Iris pigment epithelial cell (primary cell): ENCODE data around the gene RUSF1.

Experiments
- DNase-seq: peaks from one replicate; pipeline ENCODE4 v3.0.0-alpha.2; 2011; ENCODE audit warnings: low read depth

Gene RUSF1

GRCh38 chr16:31471241-31471874 is 36.8 kb downstream of the RUSF1 start:
- no peak for DNase-seq

DNA sequence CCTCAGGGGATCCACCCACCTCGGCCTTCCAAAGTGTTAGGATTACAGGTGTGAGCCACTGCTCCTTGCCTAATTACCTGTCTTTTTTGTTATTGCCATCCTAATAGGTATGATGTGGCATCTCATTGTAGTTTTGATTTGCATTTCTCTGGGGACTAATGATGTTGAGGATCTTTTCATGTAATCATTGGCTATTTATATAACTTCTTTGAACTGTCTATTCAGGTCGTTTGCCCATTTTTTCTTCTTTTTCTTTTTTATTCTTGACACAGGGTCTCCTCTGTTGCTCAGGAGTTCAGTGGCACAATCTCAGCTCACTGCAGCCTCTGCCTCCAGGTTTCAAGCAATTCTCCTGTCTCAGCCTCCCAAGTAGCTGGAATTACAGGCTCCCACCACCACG is 37.6 kb downstream of the RUSF1 start:
- DNase-seq, result no peak

DNA sequence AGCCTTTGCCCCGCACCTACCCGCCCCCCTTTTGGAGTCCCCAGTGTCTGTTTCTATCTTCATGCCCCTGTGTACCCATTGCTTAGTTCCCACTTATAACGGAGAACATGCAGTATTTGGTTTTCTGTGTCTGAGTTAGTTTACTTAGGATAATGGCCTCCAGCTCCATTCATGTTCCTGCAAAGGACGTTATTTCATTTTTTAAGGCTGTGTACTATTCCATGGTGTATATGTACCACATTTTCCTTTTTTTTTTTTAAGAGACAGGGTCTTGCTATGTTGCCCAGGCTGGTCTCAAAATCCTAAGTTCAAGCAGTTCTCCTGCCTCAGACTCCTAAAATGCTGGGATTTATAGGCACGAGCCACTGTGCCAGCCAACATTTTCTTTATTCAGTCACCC is 40.3 kb downstream of the RUSF1 start:
- no peak for DNase-seq

DNA sequence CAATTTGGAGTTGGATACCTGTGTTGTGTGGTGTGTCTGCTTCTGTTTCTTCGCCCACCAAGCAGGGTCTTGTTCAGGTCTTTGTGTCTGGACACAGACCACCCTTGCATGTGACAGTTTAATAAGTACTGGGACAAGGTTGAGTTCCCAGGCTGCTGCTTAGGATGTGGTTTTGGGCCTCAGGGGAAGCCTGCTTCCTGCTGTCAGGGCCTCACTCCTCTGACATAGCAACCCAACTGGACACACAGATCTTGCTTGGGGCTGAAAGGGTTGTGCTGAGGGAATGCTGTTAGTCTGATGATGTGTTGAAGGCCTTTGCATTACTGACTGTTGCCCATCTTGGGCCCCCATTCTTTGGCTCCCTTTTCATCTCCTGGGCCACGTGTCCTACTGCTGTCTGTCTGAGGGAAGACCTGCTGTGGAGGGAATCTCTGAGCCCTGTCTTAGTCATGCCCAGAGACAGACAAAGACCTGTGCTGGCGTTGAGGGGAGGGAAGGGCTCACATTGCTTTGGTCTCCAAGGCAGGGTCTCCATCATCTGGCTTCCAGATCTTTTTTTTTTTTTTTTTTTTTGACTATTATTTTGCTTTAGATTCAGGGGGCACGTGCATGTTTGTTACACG is 40.9 kb downstream of the RUSF1 start:
- no peak for DNase-seq

GRCh38 chr16:31466381-31466841 is 41.8 kb downstream of the RUSF1 start:
- DNase-seq, result no peak

DNA sequence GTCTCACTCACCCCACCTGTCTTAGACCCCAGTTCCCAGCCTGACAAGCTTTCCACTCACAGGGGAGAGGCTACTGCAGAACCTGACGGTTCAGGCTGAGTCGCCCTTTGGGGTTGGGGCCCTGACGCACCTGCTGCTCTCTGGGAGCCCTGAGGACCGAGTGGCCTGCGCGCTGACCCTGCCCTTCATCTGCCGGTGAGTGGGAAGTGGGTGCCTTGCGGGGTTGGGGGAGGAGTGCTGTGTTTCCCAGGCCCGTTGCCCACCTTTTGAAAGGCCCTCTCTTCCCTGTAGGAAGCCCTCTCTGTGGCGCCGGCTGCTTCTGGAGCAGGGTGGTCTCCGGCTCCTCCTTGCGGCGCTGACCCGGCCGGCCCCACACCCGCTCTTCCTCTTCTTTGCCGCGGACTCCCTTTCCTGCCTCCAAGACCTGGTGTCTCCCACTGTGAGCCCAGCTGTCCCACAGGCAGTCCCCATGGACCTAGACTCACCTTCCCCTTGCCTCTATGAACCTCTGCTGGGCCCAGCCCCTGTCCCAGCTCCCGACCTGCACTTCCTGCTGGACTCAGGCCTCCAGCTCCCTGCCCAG is 42.3 kb downstream of the RUSF1 start:
- DNase-seq, result no peak

DNA sequence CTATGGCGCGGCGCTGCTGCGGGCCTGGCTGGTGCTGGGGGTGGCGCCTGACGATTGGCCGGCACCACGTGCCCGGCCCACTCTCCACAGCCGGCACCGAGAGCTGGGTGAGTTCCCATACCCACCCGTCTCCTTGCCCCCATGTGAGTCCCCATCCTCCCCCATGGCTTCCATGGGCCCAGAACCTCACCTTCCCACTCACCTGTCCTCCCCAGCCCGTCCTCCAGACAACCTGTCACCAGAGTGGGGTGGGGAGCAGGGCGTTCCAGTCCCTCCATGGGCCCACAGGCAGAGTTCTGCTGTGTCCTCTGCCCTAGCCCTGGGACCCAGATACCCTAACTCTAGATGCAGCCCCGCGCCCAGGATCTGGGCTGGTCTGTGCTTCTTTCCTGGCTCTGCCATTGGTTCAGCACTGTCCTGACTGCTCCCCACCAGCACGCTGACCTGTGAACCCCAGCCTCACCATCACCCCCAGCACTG is 43.4 kb downstream of the RUSF1 start:
- no peak for DNase-seq

GRCh38 chr16:31464348-31464769 is 43.8 kb downstream of the RUSF1 start:
- DNase-seq, result no peak

DNA sequence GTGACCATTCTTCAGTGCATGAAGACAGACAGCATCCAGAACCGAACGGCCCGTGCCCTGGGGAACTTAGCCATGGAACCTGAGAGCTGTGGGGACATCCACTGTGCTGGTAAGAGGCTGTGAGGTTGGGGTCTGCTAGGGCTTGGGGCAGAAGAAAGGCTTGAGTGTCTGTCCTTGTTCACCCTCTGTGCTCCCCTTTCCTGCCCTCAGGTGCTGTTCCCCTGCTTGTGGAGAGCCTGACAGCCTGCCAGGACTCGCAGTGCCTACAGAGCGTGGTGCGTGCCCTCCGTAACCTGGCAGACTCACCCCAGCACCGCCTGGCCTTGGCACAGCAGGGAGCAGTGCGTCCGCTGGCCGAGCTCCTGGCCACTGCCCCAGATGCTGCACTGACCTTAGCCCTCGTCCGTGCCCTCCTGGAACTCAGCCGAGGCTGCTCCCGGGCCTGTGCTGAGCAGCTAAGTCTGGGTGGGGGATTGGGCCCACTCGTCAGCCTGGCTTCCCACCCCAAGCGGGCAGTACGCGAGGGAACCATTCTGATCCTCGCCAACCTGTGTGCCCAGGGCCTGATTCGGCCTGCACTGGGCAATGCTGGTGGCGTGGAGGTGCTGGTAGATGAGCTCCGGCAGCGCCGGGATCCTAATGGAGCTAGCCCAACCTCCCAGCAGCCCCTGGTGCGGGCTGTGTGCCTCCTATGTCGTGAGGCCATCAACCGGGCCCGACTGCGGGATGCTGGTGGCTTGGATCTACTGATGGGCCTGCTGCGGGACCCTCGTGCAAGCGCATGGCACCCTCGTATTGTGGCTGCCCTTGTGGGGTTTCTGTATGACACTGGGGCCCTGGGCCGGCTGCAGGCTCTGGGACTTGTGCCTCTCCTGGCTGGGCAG is 46.0 kb downstream of the RUSF1 start:
- DNase-seq, result no peak

- no peak for DNase-seq
Measured at GRCh38 chr16:31461201-31461920, 46.8 kb downstream of the RUSF1 start.

DNA sequence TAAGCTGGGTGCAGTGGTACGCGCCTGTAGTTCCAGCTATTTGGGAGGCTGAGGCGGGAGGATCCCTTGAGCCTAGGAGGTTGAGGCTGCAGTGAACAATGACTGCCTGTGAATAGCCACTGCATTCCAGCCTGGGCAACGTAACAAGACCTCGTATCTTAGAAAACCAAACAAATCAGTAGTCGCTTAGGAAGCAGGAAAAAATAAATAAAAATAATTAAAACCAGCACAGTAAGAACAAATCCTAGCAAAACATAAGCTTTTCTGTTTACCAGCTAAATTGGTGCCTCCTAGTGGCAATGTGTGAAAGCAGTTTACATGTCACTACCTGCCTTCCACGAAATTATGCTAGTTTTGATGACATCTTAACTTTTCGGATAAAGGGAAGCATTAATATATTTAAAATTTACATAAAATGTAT is 47.6 kb downstream of the RUSF1 start:
- peak; percentile 69 for DNase-seq

DNA sequence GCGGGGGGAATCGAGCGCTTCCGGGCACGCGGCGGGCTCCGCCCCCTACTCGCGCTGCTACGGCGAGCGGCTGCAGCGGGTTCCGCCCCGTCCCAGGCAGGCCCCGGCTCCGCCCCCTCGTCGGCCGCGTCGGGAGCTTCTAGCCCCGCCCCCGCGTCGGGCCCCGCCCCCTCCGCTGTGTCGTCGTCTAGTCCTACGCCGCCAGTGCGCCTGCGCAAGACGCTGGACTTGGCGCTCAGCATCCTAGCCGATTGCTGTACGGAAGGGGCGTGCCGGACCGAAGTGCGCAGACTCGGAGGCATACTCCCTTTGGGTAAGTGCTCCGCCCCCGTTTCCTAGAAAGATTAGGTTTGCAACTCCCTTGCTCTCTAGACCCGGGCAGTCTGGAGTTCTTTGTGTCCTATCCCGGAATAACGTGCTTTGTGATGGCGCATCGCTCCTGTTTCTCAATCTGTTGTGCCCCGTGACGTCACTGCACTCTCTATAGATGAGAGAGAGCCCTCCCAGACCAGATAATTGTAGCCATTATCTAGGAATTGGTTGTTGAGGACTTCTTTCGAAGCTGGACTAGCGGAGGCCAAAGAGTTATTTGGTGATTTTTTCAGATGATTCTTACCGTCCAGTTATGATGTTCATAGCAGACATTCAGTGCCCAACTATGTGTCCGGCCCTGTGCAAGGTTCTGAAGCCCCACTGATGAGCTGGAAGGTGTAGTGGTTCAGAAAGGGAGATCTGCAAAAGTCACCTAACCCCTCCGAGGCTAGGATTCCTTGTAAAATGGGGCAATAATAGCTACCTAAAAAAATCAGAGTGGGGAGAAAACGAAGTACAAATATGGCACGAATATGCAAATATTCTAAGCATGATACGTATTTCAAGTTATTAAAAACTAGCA is 48.3 kb downstream of the RUSF1 start:
- DNase-seq, result peak; percentile 98

GRCh38 chr16:31458844-31459686 is 49.1 kb downstream of the RUSF1 start, which contains the start of gene ARMC5:
Gene ARMC5, plus strand, starts transcription at chr16:31459501. Its CDS starts 24 bp downstream, at chr16:31459525.
- DNase-seq, result peak; percentile 99

DNA sequence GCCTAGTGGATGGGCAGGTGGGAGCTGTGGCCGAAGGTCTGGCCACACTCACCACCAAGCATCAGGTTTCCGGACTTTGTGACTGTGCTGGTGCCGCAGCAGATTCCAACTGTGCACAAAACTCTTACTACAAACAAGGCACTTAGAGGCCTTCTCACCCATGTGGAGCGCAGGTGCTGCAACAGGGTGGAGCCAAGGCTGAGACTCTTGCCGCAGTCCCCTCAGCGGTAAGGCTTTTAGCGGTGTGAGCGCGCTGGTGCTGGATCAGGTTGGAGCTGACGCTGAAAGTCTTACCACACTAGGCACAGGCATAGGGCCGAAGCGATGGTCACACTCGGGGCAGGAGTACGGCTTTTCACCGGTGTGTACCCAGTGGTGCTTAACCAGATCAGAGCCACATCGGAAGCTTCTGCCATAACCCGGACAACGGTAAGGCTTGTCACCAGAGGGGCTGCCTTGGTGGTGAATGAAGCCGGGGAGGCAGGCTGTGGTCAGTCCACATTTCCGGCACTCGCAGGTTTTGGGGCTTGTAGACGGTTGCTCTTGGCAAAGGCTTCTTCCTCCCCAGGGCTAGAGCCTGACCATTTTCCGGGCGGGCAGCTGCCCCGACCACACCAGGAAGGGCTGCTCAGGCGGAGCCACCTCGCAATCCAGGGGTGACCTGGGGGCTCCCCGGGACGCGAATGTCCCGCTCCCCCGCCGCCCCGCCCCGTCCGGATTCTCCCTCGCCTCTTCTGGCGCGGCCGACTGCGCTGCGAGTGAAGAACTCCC is 49.9 kb downstream of the RUSF1 start:
- DNase-seq, result peak; percentile 67

DNA sequence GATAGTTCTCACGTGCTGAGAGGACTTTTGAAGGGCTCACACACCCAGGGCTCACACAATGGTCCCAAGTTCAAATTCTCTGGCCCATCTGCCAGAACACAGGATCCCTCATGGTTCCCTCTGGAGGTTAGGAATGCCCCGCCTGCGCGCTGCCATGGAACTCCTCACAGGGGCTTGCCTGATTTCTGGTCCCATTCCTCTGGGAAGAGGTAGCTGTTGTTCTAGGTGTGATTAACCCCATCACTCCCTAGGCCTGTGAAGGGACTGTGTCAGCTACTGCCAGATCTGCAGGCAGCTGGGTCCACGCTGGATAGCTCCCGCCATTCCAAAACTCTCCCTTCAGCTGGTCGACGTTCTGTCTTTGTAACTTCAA is 51.2 kb downstream of the RUSF1 start:
- DNase-seq, result no peak

- peak; percentile 45 for DNase-seq
Measured at GRCh38 chr16:31455601-31456314, 52.4 kb downstream of the RUSF1 start.

GRCh38 chr16:31453255-31454204 is 54.7 kb downstream of the RUSF1 start:
- DNase-seq, result peak; percentile 63
